Measurements from ENCODE around the gene COL11A1.
"Not testable (repeated sequence)": the region's sequence is repeated elsewhere in the genome, so short reads cannot be mapped to it uniquely, and the experiment has no call there.

COL11A1 gene

DNA sequence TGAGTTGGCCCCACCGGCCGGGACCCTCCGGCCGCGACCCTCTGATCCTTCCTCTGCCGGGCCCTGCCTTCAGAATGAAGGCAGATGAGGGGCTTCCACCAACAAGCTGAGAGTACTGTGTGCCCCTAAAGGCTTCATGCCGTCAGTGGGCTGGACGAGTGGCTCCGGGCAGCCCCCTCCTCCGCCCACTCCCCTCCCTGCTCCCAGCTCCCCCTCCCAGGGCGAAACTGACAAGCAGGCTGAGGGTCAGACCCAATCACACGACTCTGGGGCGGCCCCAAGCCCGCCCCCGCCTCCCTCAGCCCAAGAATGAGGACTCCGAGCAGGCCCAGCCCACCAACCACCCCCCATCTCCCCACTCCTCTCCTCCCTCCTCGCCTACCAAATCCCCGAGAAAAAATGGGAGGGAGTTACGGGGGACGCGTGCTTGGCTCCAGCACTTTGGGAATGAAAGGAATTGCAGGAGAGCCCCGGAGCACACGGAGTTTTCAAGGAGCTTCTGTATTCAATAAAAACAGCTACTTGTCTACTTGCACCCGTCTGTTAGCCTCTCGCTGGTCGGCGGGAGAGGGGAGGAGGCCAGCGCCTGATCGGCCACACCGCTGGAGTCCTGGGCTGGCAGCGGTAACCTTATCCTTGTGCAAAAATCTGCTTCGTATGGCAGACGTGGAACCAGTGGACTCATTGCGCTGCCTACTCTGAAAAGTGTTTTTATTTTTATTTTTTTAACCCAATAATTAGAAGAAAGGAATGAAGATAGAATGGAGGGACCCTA is at the start of gene COL11A1:
COL11A1 (minus strand) TSS at position 147 of the 775 bp plus-strand sequence. CDS start 344 bp downstream, outside the sequence.
- no peak for DNase-seq

GRCh38 chr1:103156966-103157365 is 48.6 kb upstream of the COL11A1 start:
- no peak for DNase-seq

GRCh38 chr1:103146166-103146565 is 37.8 kb upstream of the COL11A1 start:
- DNase-seq = no peak

DNA sequence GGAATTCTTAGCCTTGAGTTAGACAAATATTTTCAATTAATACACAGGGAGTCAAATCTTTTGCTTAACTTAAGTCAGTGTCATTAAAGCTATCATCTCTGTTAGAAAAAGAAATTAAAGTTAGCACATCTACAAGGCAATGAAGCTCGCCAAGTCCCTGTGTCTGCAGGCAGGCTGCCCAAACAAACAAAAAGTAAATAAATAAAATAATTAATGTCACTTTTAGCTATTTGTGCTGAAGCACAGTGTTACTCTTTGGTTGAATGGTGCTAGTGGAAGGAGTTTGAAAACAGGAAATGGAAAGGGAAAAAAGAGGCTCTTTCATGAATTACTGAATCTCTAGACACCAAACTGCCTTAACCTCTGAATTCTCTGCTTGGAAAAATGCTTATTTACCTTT is 37.1 kb upstream of the COL11A1 start:
- no peak for DNase-seq

DNA sequence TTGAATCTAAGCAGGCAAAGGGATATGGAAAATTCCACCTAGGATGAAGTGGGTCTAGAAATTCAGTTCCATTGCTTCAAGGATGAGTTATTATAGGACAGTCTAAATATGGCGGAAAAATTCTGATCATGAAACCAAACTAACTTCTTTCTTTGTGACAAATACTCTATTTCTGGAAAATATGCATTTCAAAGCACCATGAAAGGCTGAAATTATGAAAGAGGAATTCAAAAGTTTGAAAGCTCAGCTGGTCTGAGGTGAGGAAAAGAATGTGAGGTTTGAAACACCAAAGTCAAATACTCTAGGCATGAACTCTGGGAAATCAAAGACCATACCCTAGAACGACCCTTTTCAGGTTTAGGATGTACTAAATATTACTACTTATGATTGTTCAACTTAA is 36.4 kb upstream of the COL11A1 start:
- no peak for DNase-seq

GRCh38 chr1:103142461-103142860 is 34.1 kb upstream of the COL11A1 start:
- DNase-seq = no peak

DNA sequence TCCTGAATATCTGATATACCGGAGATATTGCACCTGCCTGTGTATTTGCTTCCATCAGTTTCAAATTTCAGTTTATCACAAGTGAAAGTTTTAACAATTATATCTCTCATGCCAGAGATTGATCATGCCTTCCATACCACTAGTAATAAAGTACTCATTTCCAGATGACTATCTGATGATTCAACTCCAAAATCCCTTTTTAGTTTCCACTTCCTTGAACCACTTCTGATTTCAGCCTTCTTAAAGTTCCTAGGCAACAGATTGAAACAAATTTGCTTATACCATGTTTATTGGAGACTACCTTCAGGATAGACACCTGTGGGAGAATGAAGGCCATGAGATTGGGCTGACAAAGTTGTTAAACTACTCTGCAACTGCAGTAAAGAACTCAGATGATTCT is 21.5 kb upstream of the COL11A1 start:
- no peak for DNase-seq

DNA sequence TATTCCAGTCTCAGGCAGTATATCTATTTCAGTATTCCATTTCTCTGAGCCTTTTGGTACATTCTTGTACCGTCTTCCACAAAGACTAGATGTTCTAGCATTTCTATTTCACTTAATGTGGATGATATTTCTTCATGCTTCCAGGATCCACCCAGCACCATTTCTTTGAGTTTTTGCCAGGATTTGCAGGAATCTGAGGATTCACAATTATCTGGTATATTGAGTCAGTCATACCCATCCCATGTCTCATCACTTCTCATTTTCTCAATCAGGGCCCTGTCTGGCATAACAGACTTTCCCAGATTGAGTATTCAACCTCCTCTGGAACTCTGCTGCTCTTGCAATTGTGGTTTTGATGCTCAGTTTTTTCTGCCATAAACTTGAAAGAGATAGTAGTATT is 20.9 kb upstream of the COL11A1 start:
- DNase-seq = no peak

DNA sequence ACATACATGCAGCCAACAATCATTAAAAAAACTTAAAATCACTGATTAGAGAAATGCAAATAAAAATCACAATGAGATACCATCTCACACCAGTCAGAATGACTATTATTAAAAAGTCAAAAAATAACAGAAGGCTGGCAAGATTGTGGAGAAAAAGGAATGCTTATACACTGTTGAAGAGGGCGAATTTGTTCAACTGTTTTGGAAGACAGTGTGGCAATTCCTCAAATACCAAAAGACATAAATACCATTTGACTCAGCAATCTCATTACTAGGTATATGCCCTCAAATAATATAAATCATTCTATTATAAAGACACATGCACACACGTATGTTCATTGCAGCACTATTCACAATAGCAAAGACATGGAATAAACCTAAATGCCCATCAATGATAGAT is 19.9 kb upstream of the COL11A1 start:
- DNase-seq = not testable (repeated sequence)

DNA sequence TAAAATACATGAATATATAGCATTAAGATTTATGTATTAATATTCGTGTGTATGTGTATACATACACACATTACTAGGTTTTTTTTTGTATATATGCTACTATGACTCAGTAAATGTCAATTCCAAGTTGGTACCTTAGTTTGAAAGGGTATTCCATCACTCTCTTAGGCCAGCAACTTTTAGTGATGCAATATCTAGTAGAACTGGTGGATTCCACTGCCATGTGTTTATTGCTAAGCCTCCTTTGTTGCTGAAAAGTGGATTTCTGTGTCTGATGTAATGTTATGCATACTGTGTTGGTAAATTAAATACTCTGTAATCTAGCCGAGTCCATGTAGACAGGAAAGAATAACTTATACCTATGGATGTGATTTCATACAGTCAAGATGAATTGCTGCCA is 16.9 kb upstream of the COL11A1 start:
- no peak for DNase-seq

DNA sequence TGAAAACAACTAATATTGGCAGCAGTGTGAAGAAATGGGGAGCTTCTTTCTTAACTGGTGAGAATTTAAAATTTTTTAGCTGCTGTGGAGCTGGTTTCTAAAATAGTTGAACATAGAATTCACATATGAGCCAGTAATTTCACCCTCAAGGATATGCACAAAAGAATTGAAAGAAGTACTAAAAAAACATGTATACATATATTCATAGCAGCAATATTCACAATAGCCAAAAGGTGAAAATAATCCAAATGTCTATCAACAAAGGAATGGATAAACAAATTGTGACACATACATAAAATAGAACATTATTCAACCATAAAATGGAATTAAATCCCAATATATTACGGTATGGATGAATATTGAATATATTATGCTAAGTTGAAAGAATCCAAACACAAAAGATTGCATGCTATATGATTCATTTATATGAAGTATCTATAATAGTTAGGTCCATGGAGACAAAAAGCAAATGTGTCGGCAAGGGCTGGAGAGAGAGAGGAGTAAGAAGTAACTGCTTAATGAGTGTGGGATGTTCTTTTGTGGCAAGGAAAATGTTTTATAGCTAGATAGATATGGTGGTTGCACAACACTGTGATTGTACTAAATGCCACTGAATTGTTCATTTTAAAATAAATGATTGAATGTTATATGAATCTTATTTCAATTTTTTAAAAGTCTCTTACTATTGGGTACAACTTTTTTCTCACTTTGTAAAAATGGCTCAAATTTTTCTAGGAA is 14.8 kb upstream of the COL11A1 start:
- DNase-seq = no peak

DNA sequence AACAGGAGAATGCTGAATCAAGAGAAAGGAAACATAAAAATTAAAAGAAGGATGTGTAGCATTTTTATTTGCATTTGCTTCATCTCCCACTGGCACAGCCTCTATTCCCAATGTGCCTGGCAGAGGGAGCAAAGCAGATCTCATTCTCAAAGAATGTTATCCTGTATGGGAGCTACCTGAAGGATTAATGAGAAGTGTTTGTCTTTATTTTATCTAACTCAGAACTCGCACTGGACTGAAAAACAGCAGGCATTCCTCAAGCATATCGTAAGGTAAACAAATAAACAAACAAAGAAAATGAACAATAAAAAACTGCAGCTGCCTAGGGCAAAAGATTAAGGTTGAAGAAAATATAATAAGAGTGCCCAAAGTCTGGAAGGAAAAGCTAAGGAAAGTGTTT is 12.7 kb upstream of the COL11A1 start:
- DNase-seq = no peak

GRCh38 chr1:103112546-103112945 is 4.2 kb upstream of the COL11A1 start:
- no peak for DNase-seq

DNA sequence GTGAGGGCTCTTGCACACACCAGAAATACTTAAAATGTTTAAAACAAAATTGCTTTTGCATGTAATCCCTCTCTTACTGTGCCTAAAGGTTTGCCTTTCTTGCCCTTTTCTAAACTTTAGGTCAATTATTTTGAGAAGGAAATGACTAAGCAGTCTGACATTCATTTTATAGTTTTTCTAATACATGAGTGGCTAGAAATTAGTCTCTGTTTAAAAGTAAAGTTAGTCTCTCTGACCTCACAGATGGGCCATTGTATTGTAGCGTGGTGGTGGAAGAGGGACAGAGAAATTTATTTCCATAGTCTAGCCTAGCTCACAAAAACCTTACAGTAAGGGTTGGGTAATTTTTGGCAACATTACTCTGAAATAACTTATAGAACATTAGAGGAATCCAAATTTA is 3.6 kb upstream of the COL11A1 start:
- no peak for DNase-seq

GRCh38 chr1:103110701-103111100 is 2.4 kb upstream of the COL11A1 start:
- DNase-seq = no peak

GRCh38 chr1:103109311-103109920 is 1.1 kb upstream of the COL11A1 start:
- no peak for DNase-seq

DNA sequence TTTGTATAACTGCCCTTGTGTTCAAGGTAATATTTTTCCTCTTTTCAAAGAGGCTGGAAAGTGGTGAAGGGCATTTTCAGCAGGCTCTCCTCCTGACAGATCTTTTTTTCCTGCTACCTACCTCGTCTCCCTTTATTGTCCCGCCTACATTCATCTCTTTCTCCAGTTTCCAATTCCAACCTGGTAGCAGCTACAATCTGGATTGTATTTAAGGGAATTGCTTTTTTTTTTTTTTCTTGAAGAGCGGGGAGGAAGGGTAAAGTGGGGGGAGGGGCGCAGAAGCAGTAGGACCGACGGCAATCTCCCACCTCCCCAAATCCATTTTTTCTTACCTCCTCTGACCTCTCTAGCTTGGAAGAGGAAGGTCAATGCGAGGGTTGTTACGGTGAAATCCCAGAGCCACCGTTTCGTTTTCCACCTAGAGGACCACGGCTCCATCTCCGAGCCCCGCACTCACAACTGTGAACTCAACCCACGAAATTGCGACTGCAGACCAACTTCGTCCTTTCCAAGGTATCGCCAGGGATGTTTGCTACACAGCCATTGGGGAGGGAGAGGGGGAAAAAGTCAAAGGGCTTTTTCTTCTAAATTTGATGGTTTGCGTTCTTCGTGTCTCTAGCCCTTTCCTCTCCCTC is 464 bp downstream of the COL11A1 start:
- no peak for DNase-seq

DNA sequence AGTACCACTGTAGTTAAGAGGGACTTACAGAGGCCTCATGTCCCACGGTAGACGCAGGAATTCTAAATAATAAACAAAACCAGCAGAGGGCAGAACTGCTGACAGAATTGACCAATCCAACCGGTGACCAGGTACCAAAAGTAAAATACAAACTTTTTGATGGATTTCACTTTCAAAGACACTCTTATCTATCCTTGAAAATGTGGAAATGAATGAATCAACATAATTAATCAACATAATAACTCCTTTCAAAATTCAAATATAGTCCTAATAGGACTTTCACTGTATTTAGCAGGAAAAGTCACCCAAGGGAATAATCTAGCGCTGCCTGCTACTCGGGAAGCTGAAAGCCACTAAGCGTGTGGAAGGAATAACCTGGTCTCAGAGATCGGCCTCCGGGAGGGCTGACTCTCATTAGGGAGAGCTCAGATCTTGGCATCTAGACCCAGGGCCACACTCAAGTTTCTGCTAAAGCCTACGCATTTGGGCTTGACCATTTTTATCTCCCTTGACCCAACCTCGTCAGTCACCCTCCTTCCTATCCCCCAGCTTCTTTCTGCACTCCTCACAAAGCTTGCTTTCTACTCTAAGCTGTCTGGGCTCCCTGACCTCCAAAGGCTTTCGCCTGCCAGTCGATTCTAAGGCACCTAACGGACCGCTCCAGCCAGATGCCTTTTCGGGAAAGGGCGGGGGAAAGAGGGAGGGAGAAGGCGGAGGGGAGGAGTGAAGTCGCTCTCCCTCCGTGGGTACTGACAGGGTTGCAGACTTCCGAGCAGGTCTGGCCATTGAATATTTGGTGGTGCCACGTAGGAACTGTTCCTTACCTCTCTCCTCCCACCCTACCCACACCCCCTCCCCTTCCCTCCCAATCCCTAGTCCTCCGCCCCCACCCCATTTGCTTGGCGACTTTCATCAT is 1.6 kb downstream of the COL11A1 start:
- DNase-seq = no peak

DNA sequence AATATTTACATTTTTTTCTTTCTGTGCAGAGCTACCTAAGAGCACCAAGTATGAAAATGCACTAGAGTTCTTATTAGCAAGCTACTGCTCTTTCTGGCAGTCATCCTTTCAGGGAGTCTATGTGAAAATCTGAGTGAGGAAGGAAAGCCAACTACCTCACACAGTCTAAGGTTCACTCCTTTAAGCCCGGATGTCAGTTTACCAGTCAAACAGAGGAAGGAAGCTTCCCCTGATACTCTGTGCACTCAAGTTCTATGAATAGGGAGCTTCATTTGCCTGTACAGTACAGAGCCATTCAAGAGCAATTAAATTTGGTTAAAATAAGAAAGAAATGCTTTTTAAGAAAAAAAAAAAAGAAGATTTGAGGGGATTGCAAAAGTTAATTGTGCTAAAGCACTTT is 6.9 kb downstream of the COL11A1 start:
- no peak for DNase-seq

- no peak for DNase-seq
Observed at GRCh38 chr1:103089221-103089620, 19.1 kb downstream of the COL11A1 start.

DNA sequence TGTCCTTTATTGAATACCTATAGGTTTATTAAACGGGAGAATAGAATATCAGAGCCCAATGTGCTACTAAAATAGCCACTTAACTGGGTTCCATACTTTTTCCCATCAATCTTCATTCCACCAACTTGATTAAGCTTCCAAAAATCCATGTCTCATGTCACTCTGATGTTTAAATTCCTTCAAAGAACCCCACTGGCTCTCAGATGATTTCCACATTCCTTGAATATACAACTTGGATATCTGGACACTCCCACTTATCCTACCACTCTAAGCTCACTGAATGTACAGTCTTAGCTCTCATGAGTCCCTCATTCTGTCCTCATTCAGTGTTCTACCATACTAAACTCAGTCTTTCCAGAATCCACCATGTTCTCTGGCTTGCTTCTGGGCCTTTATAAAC is 21.1 kb downstream of the COL11A1 start:
- no peak for DNase-seq

- no peak for DNase-seq
Observed at GRCh38 chr1:103084181-103084580, 24.1 kb downstream of the COL11A1 start.
